HepG2 (cell line): ENCODE measurements around the gene AK8. TPM values are rescaled to one million over a fixed set of nuclear protein-coding genes. Genes with fewer than 3 reads are reported as not detected.

Experiments used
- CEBPG ChIP-seq: IDR thresholded peaks from 2 replicates; pipeline ENCODE4 v1.6.1; 2016
- CENPX ChIP-seq: sonication (generic); formaldehyde crosslinking; IDR thresholded peaks from 2 replicates; pipeline ENCODE4 v1.9.0; 2021; ENCODE audit warnings: mild to moderate bottlenecking, missing genetic modification reagents, moderate library complexity
- DR1 ChIP-seq: sonication (generic); formaldehyde crosslinking; IDR thresholded peaks from 2 replicates; pipeline ENCODE4 v1.8.0; 2021; ENCODE audit warnings: mild to moderate bottlenecking, missing genetic modification reagents, inconsistent platforms
- ELK4 ChIP-seq: sonication (generic); formaldehyde crosslinking; IDR thresholded peaks from 2 replicates; pipeline ENCODE4 v1.9.0; 2021; ENCODE audit warnings: missing genetic modification reagents, borderline replicate concordance
- FOXC1 ChIP-seq: sonication (generic); formaldehyde crosslinking; IDR thresholded peaks from 2 replicates; pipeline ENCODE4 v1.8.0; 2022; ENCODE audit warnings: mild to moderate bottlenecking, missing genetic modification reagents, borderline replicate concordance
- FOXO1 ChIP-seq: sonication (generic); formaldehyde crosslinking; IDR thresholded peaks from 2 replicates; pipeline ENCODE4 v1.4.0; 2020; ENCODE audit warnings: missing genetic modification reagents
- FOXO4 ChIP-seq: sonication (generic); formaldehyde crosslinking; conservative IDR thresholded peaks from 2 replicates; pipeline ENCODE4 v1.8.1; 2023; ENCODE audit warnings: missing genetic modification reagents
- HOXA9 ChIP-seq: sonication (generic); formaldehyde crosslinking; IDR thresholded peaks from 2 replicates; pipeline ENCODE4 v1.8.1; 2022; ENCODE audit warnings: missing genetic modification reagents, mild to moderate bottlenecking, moderate library complexity, borderline replicate concordance
- HOXD1 ChIP-seq: sonication (generic); formaldehyde crosslinking; IDR thresholded peaks from 2 replicates; pipeline ENCODE4 v1.5.0; 2020; ENCODE audit warnings: missing genetic modification reagents
- KLF11 ChIP-seq: IDR thresholded peaks from 2 replicates; pipeline ENCODE4 v1.6.1; 2016; ENCODE audit warnings: missing compliant biosample characterization
- MXD4 ChIP-seq: IDR thresholded peaks from 2 replicates; pipeline ENCODE4 v1.6.1; 2016; ENCODE audit warnings: mild to moderate bottlenecking, missing biosample characterization, missing genetic modification reagents
- NR2C2 ChIP-seq: sonication (generic); formaldehyde crosslinking; IDR thresholded peaks from 2 replicates; pipeline ENCODE4 v1.4.0; 2020; ENCODE audit warnings: missing genetic modification reagents, mild to moderate bottlenecking, moderate library complexity, borderline replicate concordance
- RELA ChIP-seq: sonication (generic); formaldehyde crosslinking; IDR thresholded peaks from 2 replicates; pipeline ENCODE4 v1.4.0; 2020; ENCODE audit warnings: missing genetic modification reagents
- SMAD9 ChIP-seq: sonication (generic); formaldehyde crosslinking; IDR thresholded peaks from 2 replicates; pipeline ENCODE4 v1.5.1; 2020; ENCODE audit warnings: mild to moderate bottlenecking, missing genetic modification reagents
- SMYD3 ChIP-seq: sonication (generic); formaldehyde crosslinking; IDR thresholded peaks from 2 replicates; pipeline ENCODE4 v1.8.1; 2023; ENCODE audit warnings: mild to moderate bottlenecking, missing genetic modification reagents
- SP140L ChIP-seq: sonication (generic); formaldehyde crosslinking; IDR thresholded peaks from 2 replicates; pipeline ENCODE4 v1.4.0; 2020; ENCODE audit warnings: missing genetic modification reagents, borderline replicate concordance
- STAT5B ChIP-seq: sonication (generic); formaldehyde crosslinking; IDR thresholded peaks from 2 replicates; pipeline ENCODE4 v1.4.0; 2020; ENCODE audit warnings: missing genetic modification reagents
- TEAD2 ChIP-seq: sonication (generic); formaldehyde crosslinking; IDR thresholded peaks from 2 replicates; pipeline ENCODE4 v1.9.0; 2021; ENCODE audit warnings: missing genetic modification reagents
- TMF1 ChIP-seq: sonication (generic); formaldehyde crosslinking; IDR thresholded peaks from 2 replicates; pipeline ENCODE4 v1.8.1; 2022; ENCODE audit warnings: low read depth, missing genetic modification reagents
- TRIM24 ChIP-seq: sonication (generic); formaldehyde crosslinking; IDR thresholded peaks from 2 replicates; pipeline ENCODE4 v1.8.0; 2022; ENCODE audit warnings: mild to moderate bottlenecking, missing genetic modification reagents
- TSC22D2 ChIP-seq: sonication (generic); formaldehyde crosslinking; IDR thresholded peaks from 2 replicates; pipeline ENCODE4 v1.5.1; 2020; ENCODE audit warnings: missing genetic modification reagents, mild to moderate bottlenecking, borderline replicate concordance
- ZNF225 ChIP-seq: sonication (generic); formaldehyde crosslinking; IDR thresholded peaks from 2 replicates; pipeline ENCODE4 v1.4.0; 2020; ENCODE audit warnings: mild to moderate bottlenecking, missing genetic modification reagents
- ZNF350 ChIP-seq: sonication (generic); formaldehyde crosslinking; IDR thresholded peaks from 2 replicates; pipeline ENCODE4 v1.4.0; 2020; ENCODE audit warnings: mild to moderate bottlenecking, low read depth, missing genetic modification reagents, borderline replicate concordance
- ZNF607 ChIP-seq: sonication (generic); formaldehyde crosslinking; IDR thresholded peaks from 2 replicates; pipeline ENCODE4 v1.5.1; 2020; ENCODE audit warnings: missing genetic modification reagents, mild to moderate bottlenecking, borderline replicate concordance
- ZNF609 ChIP-seq: sonication (generic); formaldehyde crosslinking; IDR thresholded peaks from 2 replicates; pipeline ENCODE4 v1.4.0; 2020; ENCODE audit warnings: mild to moderate bottlenecking, missing genetic modification reagents, borderline replicate concordance
- polyA plus RNA-seq, 8 experiments: library from polyadenylated mRNA; depleted of rRNA in 3 of 8; stranded (reverse) in 7 of 8; unstranded in 1 of 8; fragments of >200 nt; fragmentation: Illumina TruSeq in 4 of 8; extraction: Trizol in 4 of 8; gene quantifications; 2 replicates each; pipeline versions ENCODE4 v1.2.1 to v1.2.3, GENCODE V29; 2011 to 2016; ENCODE audit warnings: low read depth in 4 of 8, missing spikeins in 1 of 8, mixed read lengths in 1 of 8; ENCODE audit not compliant: insufficient read depth in 1 of 8
- total RNA-seq, 5 experiments: library from RNA; depleted of rRNA; stranded (reverse); fragments of >200 nt; fragmentation: Illumina TruSeq; extraction: Trizol; gene quantifications; 2 replicates each; pipeline ENCODE4 v1.2.3, GENCODE V29; 2016; ENCODE audit warnings: low read depth in 1 of 5

AK8 gene
- total and polyA plus RNA-seq, 2 of the 13 experiments (the other 11 are each of a cell fraction or from before 2014, with no cell fraction given) = 0.11 TPM; not detected in 1

- TF ChIP-seq RELA (CRISPR knock-in tag) (no peak), SMYD3 (CRISPR knock-in tag) (no peak), DR1 (CRISPR knock-in tag) (no peak), FOXC1 (CRISPR knock-in tag) (0 out of 2 replicates have a peak, but pooled peaks have one; percentile 10), STAT5B (CRISPR knock-in tag) (no peak), SP140L (CRISPR knock-in tag) (no peak), TRIM24 (CRISPR knock-in tag) (no peak), FOXO1 (CRISPR knock-in tag) (no peak), TSC22D2 (CRISPR knock-in tag) (no peak), TMF1 (no peak), ZNF225 (CRISPR knock-in tag) (no peak), SMAD9 (CRISPR knock-in tag) (no peak), ELK4 (CRISPR knock-in tag) (no peak), CENPX (CRISPR knock-in tag) (no peak), KLF11 (CRISPR knock-in tag) (no peak), ZNF350 (CRISPR knock-in tag) (no peak), FOXO4 (CRISPR knock-in tag) (0 out of 2 replicates have a peak, but pooled peaks have one; percentile 43), HOXA9 (CRISPR knock-in tag) (0 out of 2 replicates have a peak, but pooled peaks have one; percentile 0), NR2C2 (CRISPR knock-in tag) (no peak), ZNF607 (CRISPR knock-in tag) (peak; percentile 21; the same call in 1 of the 2 replicates), MXD4 (CRISPR knock-in tag) (no peak), ZNF609 (CRISPR knock-in tag) (no peak), TEAD2 (no peak), CEBPG (CRISPR knock-in tag) (no peak), HOXD1 (no peak)
These were observed 792 bp upstream of the AK8 start, which contains the start of gene SPACA9 (continued) for GRCh38 chr9:132878695-132879456.
